RWPE1 (cell line): ENCODE data around the gene SUPT20H.
A peak's percentile ranks its signal among the peaks of the same experiment; 100 is the strongest.
"Not testable (repeated sequence)": the region's sequence is repeated elsewhere in the genome, so short reads cannot be mapped to it uniquely, and the experiment has no call there.

Experiments used
- CTCF ChIA-PET: fragments of 350-600 bp; sonication (Branson Sonifier 250); formaldehyde crosslinking; extraction: SDS; loops from one replicate; lab custom pipeline; 2021; lab: Yijun Ruan, JAX
- POLR2A ChIA-PET: fragments of 400-600 bp; formaldehyde crosslinking; extraction: SDS; loops from one replicate; lab custom pipeline; 2020; ENCODE audit warnings: antibody characterized with exemption; ENCODE audit not compliant: low non-redundant PET; lab: Yijun Ruan, JAX
- DNase-seq: peaks from one replicate; pipeline ENCODE4 v3.0.0; 2012; ENCODE audit warnings: low spot score
- H3K27ac ChIP-seq: fragments of 450-650 bp; 2 replicates; pipeline ENCODE4 v1.5.1; 2017
- TF ChIP-seq, protein P1 (sequence below): fragments of 450-650 bp; conservative IDR thresholded peaks from 2 replicates; pipeline ENCODE4 v1.5.1; 2017; ENCODE audit warnings: low read depth, mild to moderate bottlenecking

SUPT20H gene

DNA sequence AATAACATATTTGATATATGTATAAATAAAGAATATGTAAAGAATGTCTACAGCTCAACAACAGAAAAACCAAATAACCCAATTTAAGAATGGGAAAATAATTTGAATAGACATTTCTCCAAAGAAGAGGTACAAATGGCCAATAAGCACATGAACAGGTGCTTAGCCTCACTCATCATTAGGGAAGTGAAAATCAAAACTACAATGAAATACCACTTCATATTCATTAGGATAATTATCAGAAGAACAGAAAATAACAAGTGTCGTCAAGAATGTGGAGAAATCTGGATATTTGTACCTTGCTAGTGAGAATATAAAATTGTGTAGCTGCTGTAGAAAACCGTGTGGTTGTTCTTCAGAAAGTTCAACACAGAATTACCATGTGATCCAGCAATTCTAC is 8.4 kb upstream of the SUPT20H start:
- ChIA-PET CTCF (interaction anchor here (0.6 to 0.8 kb wide), 2 partner anchors 10 to 50 kb away, joined by 3 to 4 read pairs; no protein-coding TSS in a partner anchor), POLR2A (no interaction called here)
- DNase-seq, result no peak
- no peak overlapping the region for H3K27ac ChIP-seq
- TF ChIP-seq, protein P1, sequence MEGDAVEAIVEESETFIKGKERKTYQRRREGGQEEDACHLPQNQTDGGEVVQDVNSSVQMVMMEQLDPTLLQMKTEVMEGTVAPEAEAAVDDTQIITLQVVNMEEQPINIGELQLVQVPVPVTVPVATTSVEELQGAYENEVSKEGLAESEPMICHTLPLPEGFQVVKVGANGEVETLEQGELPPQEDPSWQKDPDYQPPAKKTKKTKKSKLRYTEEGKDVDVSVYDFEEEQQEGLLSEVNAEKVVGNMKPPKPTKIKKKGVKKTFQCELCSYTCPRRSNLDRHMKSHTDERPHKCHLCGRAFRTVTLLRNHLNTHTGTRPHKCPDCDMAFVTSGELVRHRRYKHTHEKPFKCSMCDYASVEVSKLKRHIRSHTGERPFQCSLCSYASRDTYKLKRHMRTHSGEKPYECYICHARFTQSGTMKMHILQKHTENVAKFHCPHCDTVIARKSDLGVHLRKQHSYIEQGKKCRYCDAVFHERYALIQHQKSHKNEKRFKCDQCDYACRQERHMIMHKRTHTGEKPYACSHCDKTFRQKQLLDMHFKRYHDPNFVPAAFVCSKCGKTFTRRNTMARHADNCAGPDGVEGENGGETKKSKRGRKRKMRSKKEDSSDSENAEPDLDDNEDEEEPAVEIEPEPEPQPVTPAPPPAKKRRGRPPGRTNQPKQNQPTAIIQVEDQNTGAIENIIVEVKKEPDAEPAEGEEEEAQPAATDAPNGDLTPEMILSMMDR, result no peak

DNA sequence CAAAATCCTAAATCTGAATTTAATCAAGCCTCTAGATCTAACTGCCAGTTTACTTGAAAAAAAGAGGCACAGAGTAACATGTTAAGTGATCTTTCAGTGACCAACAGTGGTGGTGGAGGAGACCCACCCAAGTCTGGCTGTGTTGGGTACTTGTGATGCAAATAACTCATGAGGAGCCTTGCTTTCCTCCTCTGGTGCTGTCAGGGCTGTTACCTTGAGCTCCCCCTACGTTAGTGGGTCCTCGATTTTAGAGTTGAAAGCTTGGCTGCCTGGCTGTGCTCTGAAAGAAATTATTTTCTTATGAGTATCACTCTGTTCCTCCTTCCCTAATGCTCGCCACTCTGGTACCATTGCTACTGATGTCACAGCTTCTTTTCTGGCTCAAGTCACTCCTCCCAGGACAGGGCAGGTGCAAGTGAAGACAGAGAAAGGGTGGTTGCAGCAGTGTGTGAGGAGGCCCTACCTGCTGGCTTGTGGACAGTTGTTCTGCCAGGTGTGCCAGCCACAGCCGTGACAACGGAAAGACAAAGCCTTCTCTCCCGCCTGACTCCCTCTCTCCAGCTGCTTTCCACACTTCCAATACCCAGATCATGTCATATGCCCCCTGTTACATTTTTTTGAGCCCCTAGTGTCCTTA is 6.5 kb upstream of the SUPT20H start:
- CTCF ChIA-PET, result no interaction called here

DNA sequence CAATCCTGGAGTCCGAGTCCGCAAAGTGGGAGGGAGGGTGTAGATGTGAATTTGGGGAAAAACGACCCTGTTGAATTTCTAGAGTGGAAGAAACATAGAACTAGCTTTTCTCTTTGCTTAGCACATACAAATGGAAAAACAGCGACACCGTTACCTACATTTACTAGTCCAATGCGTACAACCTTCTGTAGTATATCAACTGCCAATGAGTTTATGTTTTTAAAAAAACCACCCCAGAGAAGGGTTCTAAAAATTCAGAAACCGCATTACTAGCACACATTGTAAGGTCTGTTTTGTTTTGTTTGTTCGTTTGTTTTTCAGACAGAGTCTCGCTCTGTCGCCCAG is 332 bp upstream of the SUPT20H start:
- CTCF ChIA-PET, result interaction anchor here (0.8 kb wide), 1 partner anchor 1714 kb away, joined by 3 read pairs; no protein-coding TSS in a partner anchor
- TF ChIP-seq, protein P1, result no peak
- no peak for DNase-seq
- H3K27ac ChIP-seq, result peak overlapping the region; percentile 86
- POLR2A ChIA-PET, result no interaction called here

More for the DNA sequence above, 6.5 kb upstream of the SUPT20H start:
- POLR2A ChIA-PET, result no interaction called here
- H3K27ac ChIP-seq, result no peak overlapping the region
- no peak for DNase-seq
- TF ChIP-seq, protein P1, result no peak

DNA sequence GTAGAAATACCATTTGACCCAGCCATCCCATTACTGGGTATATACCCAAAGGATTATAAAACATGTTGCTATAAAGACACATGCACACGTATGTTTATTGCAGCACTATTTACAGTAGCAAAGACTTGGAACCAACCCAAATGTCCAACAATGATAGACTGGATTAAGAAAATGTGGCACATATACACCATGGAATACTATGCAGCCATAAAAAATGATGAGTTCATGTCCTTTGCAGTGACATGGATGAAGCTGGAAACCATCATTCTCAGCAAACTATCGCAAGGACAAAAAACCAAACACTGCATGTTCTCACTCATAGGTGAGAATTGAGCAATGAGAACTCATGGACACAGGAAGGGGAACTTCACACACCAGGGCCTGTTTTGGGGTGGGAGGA is 3.3 kb downstream of the SUPT20H start:
- CTCF ChIA-PET, result not testable (repeated sequence)

DNA sequence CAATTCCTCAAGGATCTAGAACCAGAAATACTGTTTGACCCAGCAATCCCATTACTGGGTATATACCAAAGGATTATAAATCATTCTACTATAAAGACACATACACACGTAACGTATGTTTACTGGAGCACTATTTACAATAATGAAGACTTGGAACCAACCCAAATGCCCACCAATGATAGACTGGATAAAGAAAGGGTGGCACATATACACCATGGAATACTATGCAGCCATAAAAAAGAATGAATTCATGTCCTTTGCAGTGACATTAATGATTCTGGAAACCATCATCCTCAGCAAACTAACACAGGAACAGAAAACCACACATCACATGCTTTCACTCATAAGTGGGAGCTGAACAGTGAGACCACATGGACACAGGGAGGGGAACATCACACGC is 6.4 kb downstream of the SUPT20H start:
- POLR2A ChIA-PET, CTCF ChIA-PET, DNase-seq: not testable (repeated sequence)

More for the DNA sequence above, 3.3 kb downstream of the SUPT20H start:
- DNase-seq, H3K27ac ChIP-seq: not testable (repeated sequence)
- POLR2A ChIA-PET, result interaction anchor here (0.6 kb wide), 1 partner anchor 713 kb away, joined by 8 read pairs; no protein-coding TSS in a partner anchor

DNA sequence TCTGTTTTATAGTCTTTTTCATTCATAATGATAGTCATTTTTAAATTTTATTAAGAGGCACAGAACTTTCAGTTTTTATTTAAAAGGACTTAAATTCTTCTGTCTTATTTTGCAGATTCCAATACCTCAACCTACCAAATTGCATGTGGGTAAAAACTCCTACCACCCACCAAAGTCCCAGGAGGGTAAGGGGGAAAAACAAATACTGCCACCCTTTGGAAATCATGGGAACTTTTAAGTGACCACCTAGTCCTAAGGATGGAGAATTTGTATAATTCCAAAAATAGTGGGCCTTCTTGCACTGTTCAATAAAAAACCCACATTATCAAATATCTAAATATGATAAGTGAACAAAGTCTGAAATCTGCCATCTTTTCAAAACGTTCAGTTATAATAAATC is 9.7 kb downstream of the SUPT20H start:
- no peak for DNase-seq
- TF ChIP-seq, protein P1, result no peak
- ChIA-PET POLR2A (no interaction called here), CTCF (no interaction called here)
- no peak overlapping the region for H3K27ac ChIP-seq

More for the DNA sequence above, 6.4 kb downstream of the SUPT20H start:
- H3K27ac ChIP-seq, result not testable (repeated sequence)

DNA sequence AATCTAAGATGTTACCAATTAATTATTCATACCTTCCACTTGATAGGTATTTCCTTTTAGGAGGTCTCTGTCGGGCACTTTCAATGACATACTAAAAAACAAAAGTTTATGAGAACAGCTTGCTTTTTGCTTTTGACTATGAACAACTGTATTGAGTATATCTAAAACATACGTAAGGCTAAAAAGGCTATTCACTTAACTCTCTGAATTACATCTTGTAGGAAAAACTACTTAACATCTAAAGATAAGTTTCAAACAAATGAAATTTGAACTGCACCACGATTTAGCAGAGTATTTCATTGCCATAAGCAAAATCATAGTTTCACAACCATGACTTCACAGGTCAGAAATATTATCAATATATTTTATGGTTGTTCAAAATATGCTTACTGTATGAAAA is 11.6 kb downstream of the SUPT20H start:
- CTCF ChIA-PET, result no interaction called here
- TF ChIP-seq, protein P1, result no peak
- POLR2A ChIA-PET, result no interaction called here
- DNase-seq, result no peak
- no peak overlapping the region for H3K27ac ChIP-seq
